ENCODE results near the gene IBTK.
"Not testable (repeated sequence)": the region's sequence is repeated elsewhere in the genome, so short reads cannot be mapped to it uniquely, and the experiment has no call there.

The IBTK gene
- total RNA-seq: 97.1 to 134 reads per million in 2 experiments

GRCh38 chr6:82247505-82248272, at the start of gene IBTK:
TSS of gene IBTK (minus strand) at chr6:82247744. CDS start at chr6:82240486, 7,258 bp downstream.
- DNase-seq (ENCODE audit: low read depth): peak; percentile 84

GRCh38 chr6:82283771-82284410, 36.3 kb upstream of the IBTK start:
- no peak for DNase-seq (ENCODE audit: low read depth)

GRCh38 chr6:82281550-82281949, 34.0 kb upstream of the IBTK start:
- DNase-seq (ENCODE audit: low read depth): not testable (repeated sequence)

- no peak for DNase-seq (ENCODE audit: low read depth)
Observed at GRCh38 chr6:82277686-82278085, 30.1 kb upstream of the IBTK start.

- no peak for DNase-seq (ENCODE audit: low read depth)
Observed at GRCh38 chr6:82275686-82276085, 28.1 kb upstream of the IBTK start.

GRCh38 chr6:82273295-82273694, 25.8 kb upstream of the IBTK start:
- DNase-seq (ENCODE audit: low read depth): no peak

GRCh38 chr6:82270881-82271635, 23.5 kb upstream of the IBTK start:
- DNase-seq (ENCODE audit: low read depth): no peak

- no peak for DNase-seq (ENCODE audit: low read depth)
Observed at GRCh38 chr6:82268301-82268846, 20.8 kb upstream of the IBTK start.

GRCh38 chr6:82264824-82265223, 17.3 kb upstream of the IBTK start:
- DNase-seq (ENCODE audit: low read depth): no peak

GRCh38 chr6:82264321-82264720, 16.8 kb upstream of the IBTK start:
- no peak for DNase-seq (ENCODE audit: low read depth)

- no peak for DNase-seq (ENCODE audit: low read depth)
Observed at GRCh38 chr6:82263916-82264315, 16.4 kb upstream of the IBTK start.

- no peak for DNase-seq (ENCODE audit: low read depth)
Observed at GRCh38 chr6:82260997-82261732, 13.6 kb upstream of the IBTK start.

GRCh38 chr6:82259389-82259788, 11.8 kb upstream of the IBTK start:
- no peak for DNase-seq (ENCODE audit: low read depth)

GRCh38 chr6:82257088-82257774, 9.7 kb upstream of the IBTK start:
- no peak for DNase-seq (ENCODE audit: low read depth)

GRCh38 chr6:82254722-82255121, 7.2 kb upstream of the IBTK start:
- not testable (repeated sequence) for DNase-seq (ENCODE audit: low read depth)

GRCh38 chr6:82251942-82252341, 4.4 kb upstream of the IBTK start:
- no peak for DNase-seq (ENCODE audit: low read depth)

GRCh38 chr6:82249381-82250253, 2.1 kb upstream of the IBTK start:
- no peak for DNase-seq (ENCODE audit: low read depth)

- DNase-seq (ENCODE audit: low read depth): no peak
Observed at GRCh38 chr6:82248273-82248735, 760 bp upstream of the IBTK start.

- no peak for DNase-seq (ENCODE audit: low read depth)
Observed at GRCh38 chr6:82246802-82247504, 591 bp downstream of the IBTK start.
